ENCODE data around the gene RNF113B. TPM values are rescaled to one million over a fixed set of nuclear protein-coding genes. Genes with fewer than 3 reads are reported as not detected.

RNF113B gene
- not detected for polyA plus RNA-seq (2013, experiment 1 of 2; ENCODE audit: insufficient read length)
- polyA plus RNA-seq (2013, experiment 2 of 2; ENCODE audit: insufficient read length) = not detected

DNA sequence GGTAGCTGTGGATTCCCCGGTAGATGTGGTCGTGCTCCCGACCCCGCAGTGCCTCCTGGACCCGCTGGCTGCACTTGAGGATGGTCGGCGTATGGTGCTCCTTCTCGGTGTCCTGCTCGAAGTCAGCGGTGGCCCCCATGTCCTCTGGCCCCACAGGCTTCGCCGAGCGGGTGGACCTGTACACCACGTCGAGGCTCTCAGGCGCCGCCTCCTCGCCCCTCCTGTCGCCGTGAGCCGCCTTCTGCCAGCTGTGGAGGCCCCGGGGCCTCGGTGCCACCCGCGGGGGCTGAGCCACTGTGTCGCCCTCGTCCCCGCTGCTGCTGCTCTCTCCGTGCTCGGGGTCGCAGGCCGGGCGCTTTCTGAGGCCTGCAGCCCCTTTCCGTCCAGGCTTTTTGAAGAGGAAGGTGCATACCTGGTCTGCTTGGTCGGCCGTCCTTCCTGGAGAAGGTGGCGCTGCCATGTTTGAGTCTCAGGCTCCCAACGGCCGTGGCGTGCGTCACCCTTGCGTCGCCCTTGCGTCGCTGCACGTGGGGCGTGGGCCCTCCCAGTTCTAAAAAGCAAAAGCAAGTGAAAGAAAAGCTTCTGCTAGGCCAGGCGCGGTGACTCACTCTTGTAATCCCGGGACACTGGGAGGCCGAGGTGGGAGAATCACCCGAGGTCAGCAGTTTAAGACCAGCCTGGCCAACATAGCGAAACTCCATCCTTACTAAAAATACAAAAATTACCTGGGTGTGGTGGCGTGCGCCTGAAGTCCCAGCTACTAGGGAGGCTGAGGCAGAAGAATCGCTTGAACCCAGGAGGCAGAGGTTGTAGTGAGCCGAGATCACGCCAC lies at the start of gene RNF113B:
RNF113B (minus strand) TSS at position 493 of the 832 bp plus-strand sequence; CDS start at position 460, 33 bp downstream.
- DNase-seq = no peak

DNA sequence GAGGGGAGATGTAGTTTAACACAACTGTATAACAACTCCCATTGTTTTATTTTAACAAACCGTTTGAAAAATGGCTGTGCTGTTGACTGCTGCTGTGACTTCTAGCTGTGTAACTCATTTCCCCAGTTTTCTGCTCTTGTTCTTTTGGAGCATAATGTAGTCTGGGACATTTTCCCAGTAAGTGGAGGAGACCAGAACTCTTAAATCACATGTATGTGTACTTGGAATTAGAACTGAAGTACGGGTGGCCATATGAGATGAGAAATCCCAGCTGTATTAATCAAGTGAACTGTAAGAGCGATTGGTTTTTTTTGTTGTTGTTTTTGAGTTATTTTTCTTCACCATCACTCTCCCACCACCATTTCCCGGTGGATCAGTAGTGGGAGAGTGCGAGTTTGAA lies 49.4 kb upstream of the RNF113B start:
- DNase-seq = no peak

DNA sequence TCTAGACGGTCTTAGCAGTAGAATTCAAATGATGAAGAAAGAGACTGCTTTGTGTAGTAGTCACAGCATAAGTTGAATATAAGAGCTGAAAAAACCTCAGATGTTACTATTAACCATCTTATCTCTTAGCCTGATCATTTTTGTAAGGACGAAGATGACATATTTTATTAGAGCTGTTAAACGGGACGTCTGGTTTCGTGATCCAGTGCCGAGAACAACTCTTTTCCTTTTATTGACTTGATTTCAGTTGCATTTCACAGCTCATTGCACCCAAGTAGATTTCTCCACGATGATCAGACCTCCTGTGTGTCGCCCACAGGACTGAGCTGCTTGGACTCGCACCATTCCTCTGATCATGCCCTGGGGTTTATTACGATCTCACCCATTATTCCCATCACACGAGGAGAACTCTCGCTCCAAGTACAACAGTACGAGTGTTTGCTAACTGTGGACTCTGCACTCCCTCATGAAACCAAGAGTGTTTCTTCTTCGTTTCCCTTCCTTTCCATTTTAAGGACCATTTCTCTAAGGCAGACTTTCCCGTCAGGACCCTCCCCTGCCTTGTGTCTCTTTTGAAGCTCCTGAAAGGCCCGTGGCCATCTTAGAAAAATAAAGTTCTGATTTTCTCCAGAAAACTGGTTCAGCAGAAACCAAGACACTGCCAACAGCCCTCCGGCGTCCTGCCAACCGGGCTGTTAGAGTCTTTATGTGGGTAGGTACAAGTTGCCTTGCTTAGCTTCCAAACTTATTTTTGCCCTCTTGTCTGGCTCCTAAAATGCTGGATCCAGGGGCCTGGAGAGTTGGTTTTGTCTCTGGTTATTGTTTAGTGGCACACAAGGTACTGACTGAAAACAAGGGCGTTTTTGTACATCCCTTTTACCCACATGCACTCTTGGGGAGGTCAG lies 48.2 kb upstream of the RNF113B start:
- DNase-seq = no peak

DNA sequence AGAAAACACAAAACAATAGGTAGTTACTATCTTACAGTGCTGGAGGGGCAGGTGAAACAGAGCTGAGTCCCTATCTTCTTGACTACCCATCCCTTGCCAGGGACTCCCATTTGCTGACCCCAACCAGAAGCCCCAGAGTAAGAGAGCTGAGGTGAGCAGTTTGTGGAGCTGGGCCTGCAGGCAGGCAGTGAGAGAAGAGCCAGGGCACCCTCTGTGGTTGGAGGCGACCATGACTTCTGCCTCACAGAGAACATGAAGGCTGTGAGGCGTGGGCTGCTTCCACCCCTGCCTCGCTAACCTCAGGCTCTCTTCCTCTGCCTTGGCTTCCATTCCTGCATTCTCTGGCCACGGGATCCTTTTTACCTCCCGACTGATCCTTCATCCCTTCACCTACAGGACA lies 47.5 kb upstream of the RNF113B start:
- DNase-seq = no peak

DNA sequence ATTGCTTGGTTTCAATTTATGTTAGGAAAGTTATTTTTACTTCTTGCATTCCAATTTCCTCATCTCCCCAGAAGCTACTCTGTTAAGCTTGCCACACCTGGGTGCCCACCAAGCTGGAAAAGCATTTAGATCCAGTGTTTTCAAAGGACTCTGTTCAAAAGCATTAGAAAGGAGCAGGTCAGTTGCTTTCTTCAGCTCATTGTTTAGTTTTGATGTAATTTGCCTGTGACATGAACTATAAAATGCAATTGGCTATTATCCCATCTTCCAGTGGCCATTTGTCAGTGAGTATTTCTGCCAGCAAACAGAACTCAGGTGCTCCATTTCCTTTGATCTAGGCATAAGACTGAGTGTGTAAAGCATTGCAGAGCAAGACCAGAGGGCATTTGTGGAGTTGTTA lies 46.7 kb upstream of the RNF113B start:
- no peak for DNase-seq

DNA sequence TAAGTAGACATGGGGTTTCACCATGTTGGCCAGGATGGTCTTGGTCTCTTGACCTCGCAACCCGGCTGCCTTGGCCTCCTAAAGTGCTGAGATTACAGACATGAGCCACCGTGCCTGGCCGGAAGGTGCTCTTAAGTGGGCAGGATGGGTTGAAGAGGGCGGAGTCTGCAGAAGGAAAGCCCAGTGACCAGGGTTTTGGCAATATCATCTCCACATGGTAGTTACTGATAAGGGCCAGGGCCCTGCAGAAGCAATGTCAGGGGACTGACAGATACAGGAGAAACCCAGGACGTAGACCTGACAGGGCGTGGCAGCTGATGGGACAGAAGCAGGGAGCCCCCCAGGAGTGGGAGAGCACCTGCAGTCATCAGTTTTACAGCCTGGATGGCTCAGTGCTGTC lies 45.7 kb upstream of the RNF113B start:
- DNase-seq = no peak

DNA sequence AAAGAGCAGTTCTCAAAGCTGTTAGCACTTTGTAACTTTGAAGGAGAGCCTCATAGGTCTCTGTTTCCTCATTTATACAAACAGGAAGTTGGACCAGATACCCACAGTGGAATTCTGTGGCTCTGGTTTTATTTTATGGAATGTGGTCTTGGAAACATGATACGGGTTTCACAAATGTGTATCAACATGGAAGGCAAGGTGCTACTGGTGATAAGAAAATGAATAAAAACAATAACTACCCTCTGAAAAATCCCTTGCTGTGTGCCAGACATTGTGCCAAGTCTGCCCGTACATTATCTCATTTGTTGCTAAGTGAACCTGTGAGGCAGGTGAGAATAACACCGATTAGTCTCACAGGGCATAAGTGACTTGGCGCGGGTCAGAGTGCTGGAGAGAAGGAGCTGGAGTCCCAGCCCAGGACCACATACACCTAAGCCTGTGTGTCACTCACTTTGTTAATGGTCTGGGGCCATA lies 45.0 kb upstream of the RNF113B start:
- DNase-seq = peak; percentile 66

DNA sequence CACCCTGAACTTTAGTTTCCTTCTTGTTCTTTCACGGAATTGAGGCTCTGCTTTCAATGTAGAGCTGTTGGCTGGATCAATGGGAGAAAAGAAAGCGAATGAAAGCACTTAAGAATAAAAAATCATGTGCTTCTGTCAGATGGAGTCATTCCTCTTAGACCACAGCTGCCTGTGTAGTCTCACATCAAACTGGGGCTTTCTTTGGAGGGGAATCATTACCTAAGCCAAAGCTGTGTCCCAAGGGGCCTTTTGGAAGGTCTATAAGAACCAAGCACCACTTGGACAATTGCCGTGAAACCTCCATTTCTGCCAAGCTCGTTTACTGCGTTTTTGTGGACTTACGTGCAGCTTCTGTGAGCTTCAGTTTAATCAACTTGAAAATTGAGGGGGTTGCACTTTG lies 44.2 kb upstream of the RNF113B start:
- DNase-seq = no peak

DNA sequence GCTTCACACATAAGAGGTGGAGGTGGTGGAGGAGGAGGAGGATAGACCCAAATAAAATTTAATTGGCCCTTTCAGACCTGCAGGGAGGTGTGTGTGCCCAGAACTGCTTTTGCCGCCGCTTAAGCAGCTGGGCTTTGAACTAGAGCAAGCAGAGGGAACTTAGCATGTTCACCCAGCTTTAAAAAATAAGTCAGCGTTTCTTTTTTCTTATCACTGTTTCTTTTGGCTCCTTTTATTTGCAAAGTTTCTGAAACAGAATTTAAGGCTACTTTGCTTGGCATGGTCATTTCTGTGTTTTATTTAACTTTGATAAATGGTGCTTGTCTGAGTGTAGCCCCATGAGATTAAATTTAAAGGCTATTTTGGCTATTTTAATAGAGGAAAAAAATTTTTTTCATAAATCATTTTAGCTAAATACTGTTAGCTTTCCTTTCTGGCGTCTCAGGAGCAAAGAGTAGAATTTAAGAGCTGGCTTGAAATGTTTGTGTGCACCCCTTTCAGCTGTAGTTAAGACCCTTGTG lies 43.3 kb upstream of the RNF113B start:
- DNase-seq = no peak

DNA sequence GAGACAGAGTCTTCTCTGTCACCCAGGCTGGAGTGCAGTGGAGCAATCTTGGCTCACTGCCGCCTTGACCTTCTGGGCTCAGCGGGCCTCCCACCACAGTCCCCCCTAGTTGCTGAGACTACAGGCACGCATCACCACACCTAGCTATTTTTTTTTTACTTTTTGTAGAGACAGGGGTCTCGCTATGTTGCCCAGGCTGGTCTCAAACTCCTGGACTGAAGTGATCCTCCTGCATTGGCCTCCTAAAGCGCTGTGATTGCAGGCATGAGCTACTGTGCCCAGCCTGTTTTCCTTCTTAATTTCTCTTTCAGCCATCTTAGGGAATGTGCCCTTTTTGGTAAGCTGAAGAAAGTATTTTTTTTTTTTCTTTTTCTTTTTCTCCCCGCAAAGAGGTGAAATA lies 42.6 kb upstream of the RNF113B start:
- DNase-seq = no peak

DNA sequence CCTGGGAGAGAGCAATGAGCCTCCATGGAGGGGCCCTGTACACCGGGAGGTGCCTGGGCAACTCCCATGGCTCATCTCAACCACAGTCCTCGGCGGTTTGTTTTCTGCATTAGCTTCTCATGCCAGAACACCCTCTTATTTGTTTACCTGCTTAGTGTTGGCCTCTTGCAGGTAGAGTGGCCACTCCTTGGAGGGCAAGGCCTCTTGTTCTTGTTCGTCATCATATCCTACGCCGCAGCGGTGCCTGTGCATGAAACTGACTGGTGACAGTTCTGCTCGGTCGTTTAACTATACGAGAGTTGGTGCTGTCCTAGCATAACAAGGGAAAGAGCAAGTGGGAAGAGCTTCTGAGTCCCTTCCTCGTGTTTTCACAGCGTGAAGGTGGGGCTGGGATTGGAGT lies 40.5 kb upstream of the RNF113B start:
- no peak for DNase-seq

DNA sequence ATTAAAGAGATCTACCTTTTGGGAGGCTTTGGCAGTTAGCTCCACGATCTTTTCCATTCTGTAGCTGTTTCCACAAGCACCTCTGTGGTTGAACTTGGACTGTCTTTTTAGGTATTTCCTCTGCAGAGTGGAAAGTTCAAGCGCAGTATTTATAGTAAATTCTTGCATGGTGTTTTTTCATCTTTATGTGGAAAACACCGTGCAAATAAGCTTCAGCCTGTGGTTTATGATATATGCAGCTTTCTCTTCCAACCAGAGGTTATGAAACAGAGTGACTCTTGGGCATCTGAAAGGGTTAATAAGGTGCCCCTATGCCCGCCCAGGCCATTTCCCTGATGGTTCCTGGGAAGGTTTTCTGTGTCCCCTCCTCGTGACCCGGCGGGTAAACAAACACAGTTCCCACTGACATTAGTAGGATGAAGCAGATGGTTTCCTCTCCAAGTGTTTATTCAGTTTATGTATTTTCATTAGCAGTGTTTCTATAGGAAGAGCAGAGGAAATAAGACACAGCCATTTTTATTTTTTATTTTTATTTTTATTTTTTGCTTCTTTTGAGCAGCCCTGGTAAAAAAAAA lies 39.7 kb upstream of the RNF113B start:
- DNase-seq = no peak

DNA sequence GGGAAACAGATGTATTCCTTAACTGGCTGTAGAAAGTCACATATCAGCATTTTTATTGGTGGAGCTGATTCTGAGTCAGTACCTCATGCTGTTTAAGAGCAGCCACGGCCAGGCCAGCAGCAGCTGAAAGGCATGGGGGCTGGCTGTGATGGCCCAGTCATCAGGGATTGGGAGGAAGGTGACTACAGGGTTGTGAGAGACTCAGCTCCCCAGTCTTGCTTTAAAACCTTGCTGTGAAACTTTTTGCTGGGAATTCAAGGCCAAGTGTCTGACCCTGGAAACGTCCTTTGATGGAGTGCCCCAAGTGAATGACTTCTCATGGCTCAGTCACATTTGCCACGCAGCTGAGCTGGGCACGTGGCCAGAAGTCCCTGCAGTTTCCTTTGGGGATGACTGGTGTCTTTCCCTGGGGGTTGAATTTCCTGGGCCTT lies 39.1 kb upstream of the RNF113B start:
- peak; percentile 91 for DNase-seq

DNA sequence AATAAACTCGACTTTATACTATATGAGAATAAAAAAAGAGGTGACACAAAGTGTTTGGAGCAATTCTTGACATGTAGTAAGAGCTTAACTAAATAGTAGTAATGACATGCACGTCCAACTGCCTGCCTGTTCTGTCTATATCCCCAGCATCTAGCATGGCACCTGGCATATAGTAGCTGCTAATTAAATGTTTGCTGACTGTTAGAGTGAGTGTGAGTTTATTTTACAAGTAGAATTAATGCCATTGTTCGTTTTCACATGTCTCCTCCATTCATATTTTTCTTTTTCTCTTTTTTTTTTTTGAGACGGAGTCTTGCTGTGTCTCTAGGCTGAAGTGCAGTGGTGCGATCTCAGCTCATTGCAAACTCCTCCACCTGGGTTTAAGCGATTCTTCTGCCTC lies 38.4 kb upstream of the RNF113B start:
- DNase-seq = no peak

DNA sequence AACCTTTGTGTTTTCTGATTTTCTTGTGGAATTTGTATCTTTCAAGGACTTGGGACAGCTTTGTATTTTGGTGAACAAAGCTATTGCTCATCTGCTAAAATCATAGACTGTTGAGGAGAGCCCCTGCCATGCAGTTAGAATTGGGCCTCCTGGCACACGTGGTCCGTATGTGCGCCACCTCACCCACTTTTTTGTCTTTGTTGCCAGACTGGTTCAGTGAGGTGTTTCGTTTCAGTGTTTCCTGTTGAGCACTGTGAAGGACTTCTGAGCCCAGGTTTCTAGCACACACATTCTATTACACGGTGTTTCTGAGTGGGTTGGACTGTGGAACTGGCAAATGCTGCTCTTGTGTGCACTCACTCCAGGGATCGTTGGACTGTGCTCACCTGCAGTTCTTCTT lies 37.6 kb upstream of the RNF113B start:
- DNase-seq = no peak

DNA sequence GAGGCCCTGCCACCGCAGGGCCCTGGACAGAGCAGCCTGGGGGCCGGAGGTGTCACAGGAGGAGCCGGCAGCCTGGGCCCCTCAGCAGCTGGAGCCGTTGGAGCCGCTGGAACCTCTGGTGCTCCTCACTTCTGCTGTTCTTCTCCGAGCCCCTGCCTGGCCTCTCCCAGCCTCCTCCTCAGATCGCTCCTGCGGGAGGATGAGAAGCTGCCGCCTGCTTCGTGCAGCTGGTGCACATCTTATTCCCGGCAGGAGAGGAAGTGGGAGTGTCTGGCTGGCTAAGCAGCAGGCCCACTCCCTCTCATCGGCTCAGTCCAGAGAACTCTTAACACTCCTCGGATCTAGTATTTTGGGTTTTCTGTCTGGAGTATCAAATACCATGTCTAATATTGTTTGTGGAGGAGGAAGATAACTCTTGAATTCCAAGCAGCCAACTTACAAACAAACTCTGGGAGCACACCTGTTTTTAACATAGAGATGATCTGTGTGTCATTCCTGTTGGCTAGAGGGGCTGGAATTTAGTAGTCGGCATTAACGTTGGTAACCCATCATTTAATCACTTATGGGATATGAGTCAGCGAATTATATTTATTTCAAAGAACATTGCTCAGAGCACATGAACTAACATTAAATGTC lies 37.1 kb upstream of the RNF113B start:
- DNase-seq = peak; percentile 35

DNA sequence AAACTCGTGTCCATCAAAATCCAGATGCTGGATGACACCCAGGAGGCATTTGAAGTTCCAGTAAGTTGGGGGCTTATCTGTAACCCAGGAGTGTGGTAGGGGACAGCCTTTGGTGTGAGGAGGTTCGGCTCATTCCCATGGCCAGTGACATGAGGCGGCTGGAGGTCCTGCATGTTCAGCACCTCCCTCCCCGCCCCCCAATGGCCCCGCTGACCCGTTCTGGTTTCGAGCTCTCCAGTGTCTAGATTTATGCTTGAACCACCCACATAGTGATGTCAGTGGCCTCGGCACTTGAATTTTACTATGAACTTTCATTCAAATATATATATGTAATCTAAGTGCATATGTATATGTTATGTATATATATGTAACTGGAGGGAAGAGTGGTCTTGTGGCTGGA lies 36.3 kb upstream of the RNF113B start:
- no peak for DNase-seq

DNA sequence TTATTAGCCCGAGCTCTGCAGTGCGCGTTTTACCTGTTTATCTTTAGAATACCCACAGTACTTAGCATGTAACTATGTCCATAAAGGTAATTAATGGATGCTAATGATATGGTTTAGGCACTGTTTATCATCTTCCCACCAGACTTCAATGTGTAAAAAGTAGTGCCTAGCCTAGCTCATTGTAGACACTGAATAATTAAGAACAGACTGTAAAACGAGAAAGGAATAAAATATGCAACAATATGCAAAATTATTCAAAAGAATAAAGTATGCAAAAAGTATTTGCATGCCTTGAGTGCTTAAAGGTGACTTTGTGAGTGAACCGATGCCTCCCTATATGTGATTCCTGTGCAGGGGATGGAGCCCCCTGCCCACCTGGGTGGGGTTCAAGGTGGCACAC lies 35.7 kb upstream of the RNF113B start:
- no peak for DNase-seq

DNA sequence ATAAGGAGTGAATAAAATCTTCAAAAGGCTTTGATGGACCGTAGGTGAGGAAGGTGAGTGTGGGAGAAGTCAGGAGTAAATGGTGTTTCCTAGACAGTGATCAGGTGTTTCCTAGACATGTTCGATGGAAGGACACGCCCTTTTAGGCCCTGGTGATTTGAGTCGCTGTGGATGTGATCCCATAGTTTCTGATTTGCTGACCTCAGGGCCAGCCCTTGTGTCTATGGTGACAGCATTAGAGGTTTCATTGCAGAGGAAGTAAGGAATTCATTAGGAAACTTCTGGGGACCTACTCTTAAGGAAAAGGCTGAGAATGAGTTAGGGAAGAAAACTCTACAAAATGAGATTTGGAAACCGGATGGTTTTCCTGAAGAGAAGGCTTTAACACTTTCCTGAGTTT lies 31.5 kb upstream of the RNF113B start:
- DNase-seq = peak; percentile 23

DNA sequence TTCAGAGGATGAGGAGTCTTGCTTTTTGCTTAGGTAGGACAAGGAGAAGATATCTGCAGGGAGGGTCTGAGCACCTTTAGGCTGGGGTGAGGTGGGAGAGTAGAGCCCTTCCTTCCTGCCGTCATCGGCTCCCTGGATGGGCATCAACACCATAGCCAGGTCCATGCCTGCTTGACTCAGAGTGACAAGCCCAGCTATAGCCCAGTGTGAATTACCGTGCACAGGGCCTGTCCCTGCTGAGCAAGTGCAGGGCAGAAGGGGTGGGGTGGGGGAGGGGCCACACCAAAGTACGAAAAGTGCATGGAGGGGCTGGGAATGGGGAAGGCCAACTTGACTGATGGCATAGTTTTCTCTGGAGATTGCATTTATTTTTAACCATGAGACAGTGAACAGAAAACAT lies 30.3 kb upstream of the RNF113B start:
- DNase-seq = peak; percentile 50

DNA sequence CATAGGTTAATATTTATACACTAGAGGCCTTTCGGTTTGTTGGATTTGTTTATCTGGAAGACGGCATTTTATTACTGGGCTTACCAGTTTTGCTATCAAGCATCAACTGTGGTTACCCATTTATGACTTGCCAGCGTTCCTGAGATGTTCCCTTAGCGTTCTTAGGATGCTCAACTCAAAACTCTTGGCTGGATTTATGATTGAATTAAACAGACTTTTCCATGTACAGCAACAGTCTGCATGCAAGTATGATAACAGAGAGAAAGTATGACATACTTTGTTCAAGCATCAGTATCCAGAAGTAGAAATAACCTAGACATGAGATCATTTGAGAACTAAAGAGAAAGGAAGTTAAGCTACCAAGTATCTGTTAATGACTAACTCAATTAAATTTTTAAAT lies 29.9 kb upstream of the RNF113B start:
- peak; percentile 90 for DNase-seq

DNA sequence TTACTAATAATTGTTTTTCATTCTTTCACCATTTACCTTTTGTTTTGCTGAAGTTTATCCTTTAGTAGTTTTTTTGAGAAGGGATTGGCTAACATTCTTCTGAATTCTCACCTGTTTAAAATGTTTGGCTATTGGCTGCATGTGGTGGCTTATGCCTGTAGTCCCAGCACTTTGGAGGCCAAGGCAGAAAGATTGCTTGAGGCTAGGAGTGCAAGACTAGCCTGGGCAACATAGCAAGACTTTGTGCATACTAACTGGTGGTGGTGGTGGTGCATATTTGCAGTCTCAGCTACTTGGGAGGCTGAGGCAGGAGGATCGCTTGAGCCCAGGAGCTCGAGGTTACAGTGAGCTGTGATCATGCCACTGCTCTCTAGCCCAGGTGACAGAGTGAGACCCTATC lies 27.5 kb upstream of the RNF113B start:
- DNase-seq = no peak
